Panc1 (cell line): Measurements from ENCODE around the gene SFXN2. TPM values are rescaled to one million over a fixed set of nuclear protein-coding genes. Genes with fewer than 3 reads are reported as not detected.
"Not testable (repeated sequence)": the region's sequence is repeated elsewhere in the genome, so short reads cannot be mapped to it uniquely, and the experiment has no call there.

Experiments used
- ATAC-seq: fragments of 200-7000 bp; cut with Tn5 transposase; 2 replicates; pipeline ENCODE4 v1.9.1; 2020; ENCODE audit warnings: mild to moderate bottlenecking, moderate library complexity
- Bru-seq: library from RNA; stranded (reverse); fragments of 400-500 nt; gene quantifications from one replicate; lab custom pipeline; 2021; lab: Mats Ljungman, UMichigan
- BruChase-seq, 2 experiments: library from RNA; stranded (reverse); fragments of 400-500 nt; gene quantifications; one replicate each; lab custom pipeline; 2021; lab: Mats Ljungman, UMichigan
- BruUV-seq: library from RNA; stranded (reverse); fragments of 400-500 nt; replicated peaks from 2 replicates; lab custom pipeline; 2021; lab: Mats Ljungman, UMichigan
- CTCF ChIA-PET: fragments of 300-600 bp; sonication (Branson Sonifier 250); formaldehyde crosslinking; loops from one replicate; lab custom pipeline; 2022; ENCODE audit warnings: antibody characterized with exemption; lab: Charles Lee
- POLR2A ChIA-PET: fragments of 300-600 bp; sonication (Branson Sonifier 250); formaldehyde crosslinking; loops from one replicate; lab custom pipeline; 2022; ENCODE audit warnings: antibody characterized with exemption; lab: Charles Lee
- DNase-seq: peaks from one replicate; pipeline ENCODE4 v3.0.0-alpha.2; 2010; ENCODE audit warnings: low read depth, low spot score
- H3K27ac ChIP-seq: 2 replicates; pipeline ENCODE4 v1.5.1; 2011; ENCODE audit warnings: mild to moderate bottlenecking, low read length, inconsistent platforms
- H3K27me3 ChIP-seq: fragments of 200-500 bp; sonication (Bioruptor generic); 2 replicates; pipeline ENCODE4 v1.6.0; 2014; ENCODE audit warnings: low read length, inconsistent platforms; ENCODE audit not compliant: control insufficient read depth, insufficient read depth
- H3K36me3 ChIP-seq: fragments of 200-500 bp; sonication (Bioruptor generic); 2 replicates; pipeline ENCODE4 v1.5.1; 2014; ENCODE audit warnings: inconsistent platforms, mild to moderate bottlenecking, low read length, moderate library complexity; ENCODE audit not compliant: control insufficient read depth, insufficient read depth
- H3K4me1 ChIP-seq: 2 replicates; pipeline ENCODE4 v1.5.1; 2011; ENCODE audit warnings: inconsistent platforms, mild to moderate bottlenecking, low read length, moderate library complexity; ENCODE audit not compliant: control insufficient read depth, insufficient read depth
- H3K4me3 ChIP-seq, 2 experiments: 2 replicates each; pipeline ENCODE4 v1.5.1; 2011 to 2012; ENCODE audit warnings: low read depth in 2 of 2, low read length in 2 of 2, mild to moderate bottlenecking in 2 of 2, inconsistent platforms in 1 of 2, moderate library complexity in 1 of 2
- H3K9me3 ChIP-seq: fragments of 200-500 bp; sonication (Bioruptor generic); 2 replicates; pipeline ENCODE4 v1.5.1; 2014; ENCODE audit warnings: low read depth, mild to moderate bottlenecking, inconsistent platforms, low read length, moderate library complexity; ENCODE audit not compliant: control insufficient read depth, insufficient read depth
- POLR2AphosphoS5 ChIP-seq: IDR thresholded peaks from 2 replicates; pipeline ENCODE4 v1.6.1; 2012; ENCODE audit warnings: mild to moderate bottlenecking, low read depth, low read length, moderate library complexity
- SIN3A ChIP-seq: IDR thresholded peaks from 2 replicates; pipeline ENCODE4 v1.6.1; 2012; ENCODE audit warnings: low read depth, mild to moderate bottlenecking, low read length, moderate library complexity, borderline replicate concordance; ENCODE audit not compliant: insufficient read depth
- TCF7L2 ChIP-seq: IDR thresholded peaks from 2 replicates; pipeline ENCODE4 v1.6.1; 2011; ENCODE audit warnings: mild to moderate bottlenecking, low read depth, low read length, inconsistent platforms
- in situ Hi-C: cut with HindIII; loops from 2 replicates; pipeline ENCODE4 v1.10.0; 2016; ENCODE audit warnings: low sequenced_read_pairs, low pct_unique_long_range_greater_than_20kb
- intact Hi-C: fragments of 100-400 bp; cut with micrococcal nuclease; formaldehyde crosslinking; loops from one replicate; pipeline ENCODE4 v1.10.0; 2022; ENCODE audit not compliant: unreplicated experiment
- long read RNA-seq: library from polyadenylated mRNA; unstranded; transcript quantifications from one replicate; pipeline ENCODE4 v2.0.0, GENCODE V29; 2021; ENCODE audit not compliant: unreplicated experiment
- polyA plus RNA-seq: library from polyadenylated mRNA; unstranded; fragments of >200 nt; gene quantifications from one replicate; pipeline ENCODE4 v1.2.1, GENCODE V29; 2012; ENCODE audit warnings: missing spikeins; ENCODE audit not compliant: insufficient read length
- total RNA-seq: library from RNA; stranded (reverse); gene quantifications from one replicate; pipeline ENCODE4 v1.2.1, GENCODE V29; 2021; ENCODE audit not compliant: unreplicated experiment
- TF ChIP-seq, protein P1 (sequence below): fragments of 450-650 bp; IDR thresholded peaks from 2 replicates; pipeline ENCODE4 v1.5.1; 2017; ENCODE audit warnings: mild to moderate bottlenecking
- TF ChIP-seq, protein P2 (sequence below), 2 experiments: IDR thresholded peaks; 2 replicates each; pipeline ENCODE4 v1.6.1; 2011 to 2012; ENCODE audit warnings: low read depth in 2 of 2, control low read depth in 1 of 2, low read length in 1 of 2, mild to moderate bottlenecking in 1 of 2, moderate library complexity in 1 of 2; ENCODE audit not compliant: insufficient read depth in 1 of 2

The SFXN2 gene, protein sequence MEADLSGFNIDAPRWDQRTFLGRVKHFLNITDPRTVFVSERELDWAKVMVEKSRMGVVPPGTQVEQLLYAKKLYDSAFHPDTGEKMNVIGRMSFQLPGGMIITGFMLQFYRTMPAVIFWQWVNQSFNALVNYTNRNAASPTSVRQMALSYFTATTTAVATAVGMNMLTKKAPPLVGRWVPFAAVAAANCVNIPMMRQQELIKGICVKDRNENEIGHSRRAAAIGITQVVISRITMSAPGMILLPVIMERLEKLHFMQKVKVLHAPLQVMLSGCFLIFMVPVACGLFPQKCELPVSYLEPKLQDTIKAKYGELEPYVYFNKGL
- total RNA-seq (11.6 TPM), Bru-seq, nascent RNA (percentile 66 among the genes with signal in this experiment), BruChase-seq, experiment 1, labeled RNA remaining after a 2-hour chase (percentile 69 among the genes with signal in this experiment), BruChase-seq, experiment 2, labeled RNA remaining after a 6-hour chase (percentile 67 among the genes with signal in this experiment)
- 4.0 TPM for polyA plus RNA-seq
- long read RNA-seq, full-length matches to known transcripts: 8 of 17 reads
- long read RNA-seq, partial matches to known transcripts: 1 of 17 reads
- long read RNA-seq, other reads (novel, unspliced or antisense): 8 of 17 reads

DNA sequence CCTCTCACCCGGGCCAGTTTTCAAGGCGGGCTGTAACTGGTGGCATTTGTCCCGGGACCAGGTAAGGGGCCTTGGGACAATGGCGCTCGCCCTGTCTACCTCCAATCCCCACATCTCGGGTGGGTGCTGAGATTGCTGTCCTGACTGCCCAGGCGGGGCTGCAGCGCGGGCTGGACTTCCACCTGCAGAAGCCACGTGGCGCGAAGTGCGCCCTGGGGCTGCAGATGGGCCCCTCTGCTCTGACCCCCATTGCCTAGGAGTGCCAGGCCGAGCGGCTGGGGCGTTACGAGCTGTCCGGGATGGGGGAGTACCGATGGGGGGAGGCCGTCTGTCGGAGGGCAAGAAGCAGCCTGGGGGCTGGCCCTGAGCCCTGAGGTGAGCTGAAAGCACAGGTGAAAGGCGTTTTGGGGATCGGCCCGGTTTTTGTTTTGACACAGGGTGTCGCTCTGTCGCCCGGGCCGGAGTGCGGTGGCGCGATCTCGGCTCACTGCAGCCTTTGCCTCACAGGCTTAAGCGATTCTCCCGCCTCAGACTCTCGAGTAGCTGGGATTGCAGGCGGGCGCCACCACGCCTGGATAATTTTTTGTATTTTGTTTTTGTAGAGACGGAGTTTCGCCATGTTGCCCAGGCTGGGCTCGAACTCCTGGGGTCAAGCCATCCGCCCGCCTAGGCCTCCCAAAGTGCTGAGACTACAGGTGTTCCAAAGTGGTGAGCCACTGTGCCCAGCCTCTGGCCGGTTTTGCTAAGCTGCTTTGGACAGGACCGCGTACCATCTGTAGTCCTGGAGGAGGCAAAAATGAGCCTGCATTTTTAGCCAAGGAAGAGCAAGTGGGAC is at the start of gene SFXN2:
SFXN2 (plus strand) TSS at position 16 of the 835 bp plus-strand sequence. CDS start 12,001 bp downstream, outside the sequence.
- Histone ChIP-seq H3K36me3 (peaks cover 2% of the 10 kb centered on the region; the same call in 1 of the 2 replicates), H3K27ac (peak within 1 kb of the TSS; percentile 93), H3K4me3 (peak within 1 kb of the TSS; percentile 68 to 82), H3K9me3 (no peaks in the 10 kb centered on the region), H3K27me3 (no peaks in the 10 kb centered on the region), H3K4me1 (peaks cover 37% of the 10 kb centered on the region)
- DNase-seq (no peak), ATAC-seq (peak; percentile 46)
- BruUV-seq: no TSS peak
- intact Hi-C loops (no loop called here), in situ Hi-C loops (no loop called here)
- POLR2A ChIA-PET: interaction anchor here (0.5 to 0.7 kb wide), 4 partner anchors 27 to 167 kb away, joined by 3 to 14 read pairs (median 4); no protein-coding TSS in a partner anchor
- TF ChIP-seq TCF7L2: no peak
- TF ChIP-seq, protein P1, sequence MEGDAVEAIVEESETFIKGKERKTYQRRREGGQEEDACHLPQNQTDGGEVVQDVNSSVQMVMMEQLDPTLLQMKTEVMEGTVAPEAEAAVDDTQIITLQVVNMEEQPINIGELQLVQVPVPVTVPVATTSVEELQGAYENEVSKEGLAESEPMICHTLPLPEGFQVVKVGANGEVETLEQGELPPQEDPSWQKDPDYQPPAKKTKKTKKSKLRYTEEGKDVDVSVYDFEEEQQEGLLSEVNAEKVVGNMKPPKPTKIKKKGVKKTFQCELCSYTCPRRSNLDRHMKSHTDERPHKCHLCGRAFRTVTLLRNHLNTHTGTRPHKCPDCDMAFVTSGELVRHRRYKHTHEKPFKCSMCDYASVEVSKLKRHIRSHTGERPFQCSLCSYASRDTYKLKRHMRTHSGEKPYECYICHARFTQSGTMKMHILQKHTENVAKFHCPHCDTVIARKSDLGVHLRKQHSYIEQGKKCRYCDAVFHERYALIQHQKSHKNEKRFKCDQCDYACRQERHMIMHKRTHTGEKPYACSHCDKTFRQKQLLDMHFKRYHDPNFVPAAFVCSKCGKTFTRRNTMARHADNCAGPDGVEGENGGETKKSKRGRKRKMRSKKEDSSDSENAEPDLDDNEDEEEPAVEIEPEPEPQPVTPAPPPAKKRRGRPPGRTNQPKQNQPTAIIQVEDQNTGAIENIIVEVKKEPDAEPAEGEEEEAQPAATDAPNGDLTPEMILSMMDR: no peak; the same call in 1 of the 2 replicates
- peak; percentile 55; the same call in 1 of the 2 replicates for TF ChIP-seq POLR2AphosphoS5
- TF ChIP-seq, protein P2, sequence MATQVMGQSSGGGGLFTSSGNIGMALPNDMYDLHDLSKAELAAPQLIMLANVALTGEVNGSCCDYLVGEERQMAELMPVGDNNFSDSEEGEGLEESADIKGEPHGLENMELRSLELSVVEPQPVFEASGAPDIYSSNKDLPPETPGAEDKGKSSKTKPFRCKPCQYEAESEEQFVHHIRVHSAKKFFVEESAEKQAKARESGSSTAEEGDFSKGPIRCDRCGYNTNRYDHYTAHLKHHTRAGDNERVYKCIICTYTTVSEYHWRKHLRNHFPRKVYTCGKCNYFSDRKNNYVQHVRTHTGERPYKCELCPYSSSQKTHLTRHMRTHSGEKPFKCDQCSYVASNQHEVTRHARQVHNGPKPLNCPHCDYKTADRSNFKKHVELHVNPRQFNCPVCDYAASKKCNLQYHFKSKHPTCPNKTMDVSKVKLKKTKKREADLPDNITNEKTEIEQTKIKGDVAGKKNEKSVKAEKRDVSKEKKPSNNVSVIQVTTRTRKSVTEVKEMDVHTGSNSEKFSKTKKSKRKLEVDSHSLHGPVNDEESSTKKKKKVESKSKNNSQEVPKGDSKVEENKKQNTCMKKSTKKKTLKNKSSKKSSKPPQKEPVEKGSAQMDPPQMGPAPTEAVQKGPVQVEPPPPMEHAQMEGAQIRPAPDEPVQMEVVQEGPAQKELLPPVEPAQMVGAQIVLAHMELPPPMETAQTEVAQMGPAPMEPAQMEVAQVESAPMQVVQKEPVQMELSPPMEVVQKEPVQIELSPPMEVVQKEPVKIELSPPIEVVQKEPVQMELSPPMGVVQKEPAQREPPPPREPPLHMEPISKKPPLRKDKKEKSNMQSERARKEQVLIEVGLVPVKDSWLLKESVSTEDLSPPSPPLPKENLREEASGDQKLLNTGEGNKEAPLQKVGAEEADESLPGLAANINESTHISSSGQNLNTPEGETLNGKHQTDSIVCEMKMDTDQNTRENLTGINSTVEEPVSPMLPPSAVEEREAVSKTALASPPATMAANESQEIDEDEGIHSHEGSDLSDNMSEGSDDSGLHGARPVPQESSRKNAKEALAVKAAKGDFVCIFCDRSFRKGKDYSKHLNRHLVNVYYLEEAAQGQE (IDR thresholded peaks at IDR 0.05; ENCODE audit: insufficient read depth in 1 of 2, low read depth in 2 of 2, low read length in 1 of 2): no peak
- 0 out of 2 replicates have a peak, but pooled peaks have one; percentile 31 for TF ChIP-seq SIN3A
- CTCF ChIA-PET: interaction anchor here (0.6 to 1.1 kb wide), 2 partner anchors 23 to 54 kb away, joined by 5 to 9 read pairs; no protein-coding TSS in a partner anchor

DNA sequence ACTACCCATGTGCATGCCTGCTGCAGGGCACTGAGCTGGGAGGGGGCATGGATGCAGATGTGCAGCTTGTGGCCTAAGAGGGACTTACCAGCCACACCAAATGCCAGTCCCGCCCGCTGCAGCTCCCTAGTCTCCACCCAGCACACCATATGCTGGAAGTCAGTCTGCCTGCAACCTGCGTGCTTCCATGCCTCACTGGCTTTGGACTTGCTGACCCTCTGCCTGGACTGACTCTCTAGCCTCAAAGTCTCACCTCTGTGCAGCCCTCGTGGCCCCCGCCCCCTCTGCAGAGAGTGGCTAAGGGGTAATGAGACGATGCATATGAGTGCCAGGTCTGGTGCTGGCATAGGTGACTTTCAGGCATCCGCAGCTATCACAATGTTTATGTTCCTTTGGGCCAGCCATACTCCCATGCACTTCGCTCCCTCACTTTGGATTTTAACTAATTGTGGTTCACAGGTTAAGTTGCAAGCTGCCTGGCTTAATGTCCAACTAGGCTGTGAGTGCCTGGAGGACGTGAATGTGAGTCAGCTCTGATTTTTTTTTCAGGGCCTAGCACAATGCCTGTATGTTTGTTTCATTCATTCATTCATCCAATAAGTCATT is 48.4 kb upstream of the SFXN2 start:
- DNase-seq: no peak
- Histone ChIP-seq H3K36me3 (no peaks in the 10 kb centered on the region), H3K4me1 (peaks cover 8% of the 10 kb centered on the region), H3K4me3 (no peak overlapping the region), H3K27ac (no peak overlapping the region), H3K9me3 (no peaks in the 10 kb centered on the region), H3K27me3 (no peaks in the 10 kb centered on the region)
- intact Hi-C loops (no loop called here), in situ Hi-C loops (no loop called here)
- BruUV-seq: no TSS peak
- CTCF ChIA-PET: no interaction called here
- no peak for TF ChIP-seq SIN3A
- no peak for TF ChIP-seq POLR2AphosphoS5
- TF ChIP-seq TCF7L2: no peak
- TF ChIP-seq, protein P1: no peak
- ATAC-seq: no peak
- POLR2A ChIA-PET: no interaction called here

DNA sequence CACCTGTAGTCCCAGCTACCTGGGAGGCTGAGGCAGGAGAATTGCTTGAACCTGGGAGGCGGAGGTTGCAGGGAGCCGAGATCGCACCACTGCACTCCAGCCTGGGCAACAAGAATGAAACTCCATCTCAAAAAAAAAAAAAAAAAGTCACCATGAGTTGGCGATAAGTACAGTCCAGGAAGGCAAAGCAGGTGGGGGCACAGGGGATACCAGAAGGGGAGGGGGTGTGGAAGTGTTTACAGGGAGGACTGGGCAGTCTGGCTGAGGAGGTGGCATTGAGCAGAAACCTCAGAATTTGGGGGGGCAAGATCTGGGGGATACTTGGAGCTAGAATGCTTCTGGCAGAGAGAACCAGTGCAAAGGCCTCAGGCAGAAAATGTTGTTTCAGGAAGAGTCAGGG is 47.0 kb upstream of the SFXN2 start:
- H3K27ac ChIP-seq, DNase-seq, POLR2A ChIA-PET, CTCF ChIA-PET, H3K9me3 ChIP-seq, intact Hi-C loops, BruUV-seq, ATAC-seq, H3K4me3 ChIP-seq, H3K4me1 ChIP-seq, H3K36me3 ChIP-seq, H3K27me3 ChIP-seq, in situ Hi-C loops: not testable (repeated sequence)
